Amniotic stem cell (primary cell): ENCODE data around the gene KRTAP10-2.

Experiments
- DNase-seq: peaks from one replicate; lab custom pipeline; 2025; lab: John Stamatoyannopoulos, UW

KRTAP10-2 gene

GRCh38 chr21:44526096-44526997 is 25.0 kb downstream of the KRTAP10-2 start:
- no peak for DNase-seq

DNA sequence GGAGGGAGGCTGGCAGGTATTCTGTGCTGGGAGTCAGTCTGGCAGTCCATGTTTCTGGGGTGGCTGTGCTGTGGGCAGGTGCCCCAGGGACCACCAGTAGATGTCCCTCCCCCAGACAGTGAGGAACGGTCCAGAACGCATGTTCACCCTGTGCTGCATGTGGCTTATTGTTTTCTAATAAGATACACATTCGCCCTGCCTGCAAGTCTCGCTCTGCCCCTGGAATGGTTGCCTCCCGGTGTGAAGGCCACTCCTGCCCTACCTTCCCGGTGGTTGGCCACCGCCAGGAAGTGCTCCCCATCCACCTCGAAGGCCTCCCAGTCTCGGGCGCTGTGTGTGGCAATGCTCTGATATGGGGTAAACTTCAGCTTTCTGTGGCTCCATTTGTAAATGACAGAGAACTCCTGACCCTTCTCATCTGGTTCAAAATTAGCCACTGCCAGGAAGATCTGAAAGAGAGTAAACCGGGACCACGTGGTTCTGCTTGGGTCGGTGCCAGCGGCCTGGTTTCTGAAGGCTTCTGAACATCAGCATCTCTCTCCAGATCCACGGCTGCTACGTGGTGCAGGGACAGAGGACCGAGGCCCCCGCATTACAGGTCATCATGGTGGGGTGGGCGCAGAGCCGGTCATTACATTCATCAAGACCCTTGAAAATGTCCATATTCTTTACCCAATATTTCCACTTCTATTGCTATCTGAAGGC is 25.8 kb downstream of the KRTAP10-2 start:
- no peak for DNase-seq

- no peak for DNase-seq
These were observed 26.6 kb downstream of the KRTAP10-2 start for GRCh38 chr21:44524414-44525371.

- DNase-seq, result no peak
These were observed 27.5 kb downstream of the KRTAP10-2 start for GRCh38 chr21:44523567-44524413.

DNA sequence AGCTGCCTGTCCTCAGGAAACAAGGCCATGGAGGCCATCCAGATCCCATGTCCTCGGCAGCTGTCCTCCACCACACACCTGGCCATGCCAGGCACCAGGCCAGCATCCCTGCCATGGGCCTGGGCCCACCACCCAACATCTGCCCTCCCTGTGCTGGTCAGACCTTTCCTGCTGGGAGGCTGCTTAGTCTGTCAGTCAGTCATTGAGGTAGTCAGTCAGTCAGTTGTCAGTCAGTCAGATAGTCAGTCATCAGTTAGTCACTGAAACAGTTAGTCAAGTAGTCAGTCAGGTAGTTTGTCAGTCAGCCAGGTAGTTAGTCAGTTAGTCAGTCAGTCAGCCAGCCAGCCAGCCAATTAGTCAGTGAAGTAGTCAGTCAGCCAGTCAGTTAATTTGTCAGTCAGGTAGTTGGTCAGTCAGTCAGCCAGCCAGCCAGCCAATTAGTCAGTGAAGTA is 28.5 kb downstream of the KRTAP10-2 start:
- no peak for DNase-seq

- no peak for DNase-seq
These were observed 29.2 kb downstream of the KRTAP10-2 start for GRCh38 chr21:44521928-44522752.

DNA sequence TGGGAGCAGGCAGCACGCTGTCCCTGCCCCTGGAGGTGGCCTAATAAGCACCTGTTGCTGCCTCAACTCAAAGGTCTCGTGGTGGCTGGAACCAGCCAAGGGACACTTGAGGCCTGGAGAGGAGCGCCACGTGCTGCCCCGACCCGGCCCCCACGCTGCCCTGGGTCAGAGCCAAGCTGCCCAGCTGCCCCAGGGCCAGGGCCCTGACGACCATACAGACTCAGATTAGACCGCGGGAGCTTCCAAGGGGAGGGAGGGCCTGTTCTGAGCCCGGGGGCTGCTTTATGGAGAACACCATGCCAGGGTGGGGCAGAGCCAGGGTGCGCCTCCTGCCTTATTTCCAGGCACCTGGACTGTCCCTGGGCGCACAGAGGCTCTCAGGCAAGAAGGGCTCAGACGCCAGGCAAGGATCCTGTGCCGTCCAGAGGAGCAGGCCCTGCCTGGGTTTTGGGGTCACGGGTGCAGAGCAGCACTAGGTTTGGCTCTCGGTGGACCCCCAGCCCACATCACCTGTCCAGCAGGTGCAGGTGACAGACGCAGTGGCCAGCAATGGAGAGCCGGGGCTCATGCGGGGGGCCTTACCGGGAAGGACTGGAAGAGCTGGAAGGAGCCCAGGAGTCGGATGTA is 29.9 kb downstream of the KRTAP10-2 start:
- DNase-seq, result no peak

- DNase-seq, result no peak
These were observed 30.7 kb downstream of the KRTAP10-2 start for GRCh38 chr21:44520326-44521300.

- DNase-seq, result no peak
These were observed 31.7 kb downstream of the KRTAP10-2 start for GRCh38 chr21:44519346-44520325.

- DNase-seq, result no peak
These were observed 32.6 kb downstream of the KRTAP10-2 start for GRCh38 chr21:44518686-44519085.

DNA sequence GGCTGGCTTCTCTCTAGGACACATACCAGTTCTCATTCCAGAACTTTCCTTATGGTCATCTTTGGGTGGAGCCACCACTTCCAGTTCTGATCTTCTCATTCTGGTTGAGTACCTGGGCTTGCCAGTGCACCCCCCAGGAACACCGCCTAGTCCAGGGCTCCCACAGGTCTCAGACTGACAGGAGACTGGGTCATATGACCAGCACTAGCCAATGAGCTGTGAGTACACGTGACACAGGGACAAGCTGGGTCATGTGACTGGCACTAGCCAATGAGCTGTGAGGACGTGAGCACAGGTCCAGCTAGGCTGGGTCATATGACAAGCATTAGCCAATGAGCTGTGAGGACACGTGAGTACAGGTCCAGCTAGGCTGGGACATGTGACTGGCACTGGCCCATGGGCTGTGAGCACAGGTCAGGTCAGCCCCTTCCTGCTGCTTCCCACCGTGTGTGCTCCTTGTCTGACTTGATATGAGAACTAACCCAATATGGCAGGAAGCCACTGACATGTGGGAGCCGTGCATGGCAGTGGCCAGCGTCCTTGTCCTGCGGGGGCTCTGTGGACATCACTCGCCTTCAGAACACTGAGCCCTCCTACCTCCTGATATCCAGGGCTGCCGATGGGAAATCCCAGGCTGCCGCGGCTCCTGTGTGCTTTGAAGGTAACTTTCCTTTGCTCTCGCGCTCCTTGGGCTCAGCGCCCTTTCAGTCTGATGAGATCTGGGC is 34.0 kb downstream of the KRTAP10-2 start:
- no peak for DNase-seq

- no peak for DNase-seq
These were observed 34.5 kb downstream of the KRTAP10-2 start for GRCh38 chr21:44516828-44517174.

DNA sequence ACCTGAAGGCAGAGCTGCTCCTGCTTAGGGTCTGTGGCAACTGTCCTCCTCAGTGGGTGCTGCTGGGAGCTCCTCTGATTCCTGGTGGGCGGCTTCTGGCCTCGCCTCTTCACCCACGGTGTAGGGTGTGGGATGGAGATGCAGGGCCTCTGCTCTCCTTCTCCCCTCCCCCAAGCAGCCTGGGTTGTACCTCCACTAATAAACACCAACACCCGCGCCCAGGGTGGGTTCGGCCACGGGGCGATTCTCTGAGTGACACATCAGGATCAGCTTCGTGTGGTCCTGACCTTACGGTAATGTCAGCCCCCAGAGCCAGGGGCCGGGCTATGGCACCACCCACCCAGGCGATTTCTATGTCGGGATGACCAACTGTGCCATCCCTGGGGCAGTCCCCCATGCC is 35.0 kb downstream of the KRTAP10-2 start:
- no peak for DNase-seq

DNA sequence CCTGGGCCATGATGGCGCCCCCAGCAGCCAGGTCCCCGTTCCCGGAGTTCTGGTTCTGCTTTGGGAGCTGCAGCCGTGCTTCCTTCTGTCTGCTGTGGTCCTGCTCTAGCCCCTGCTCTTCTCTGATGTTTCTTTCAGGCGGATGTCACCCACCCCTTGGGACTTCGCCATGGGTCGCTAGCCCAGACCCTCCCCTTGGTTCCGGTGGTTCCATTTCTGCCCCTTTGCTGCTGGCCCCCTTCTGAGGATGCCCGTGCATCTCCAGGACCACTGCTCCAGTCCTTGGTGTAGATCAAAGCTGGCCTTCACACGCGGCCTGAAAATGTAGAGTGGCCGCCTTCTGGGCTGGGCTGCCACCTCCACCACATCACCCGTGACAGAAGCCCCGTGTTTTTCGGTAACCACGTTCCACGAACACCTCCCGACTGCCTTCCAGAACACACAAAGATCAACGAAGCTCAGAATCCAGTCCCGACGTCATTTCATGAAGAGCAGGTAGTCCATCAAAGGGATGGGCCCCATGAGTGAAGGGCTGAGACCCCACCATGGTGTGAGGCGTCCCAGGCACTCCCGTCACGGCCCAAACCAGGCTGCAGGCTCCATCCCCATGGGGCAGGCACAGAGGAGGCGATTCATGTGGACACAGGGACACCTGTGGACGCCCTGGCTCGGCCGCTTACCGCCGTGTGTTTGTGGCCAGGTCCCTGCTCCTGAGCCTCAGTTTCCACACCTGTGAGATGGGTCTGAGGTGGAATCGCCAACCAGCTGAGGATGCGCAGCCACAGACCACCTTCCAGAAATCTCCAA is 35.7 kb downstream of the KRTAP10-2 start:
- DNase-seq, result no peak

DNA sequence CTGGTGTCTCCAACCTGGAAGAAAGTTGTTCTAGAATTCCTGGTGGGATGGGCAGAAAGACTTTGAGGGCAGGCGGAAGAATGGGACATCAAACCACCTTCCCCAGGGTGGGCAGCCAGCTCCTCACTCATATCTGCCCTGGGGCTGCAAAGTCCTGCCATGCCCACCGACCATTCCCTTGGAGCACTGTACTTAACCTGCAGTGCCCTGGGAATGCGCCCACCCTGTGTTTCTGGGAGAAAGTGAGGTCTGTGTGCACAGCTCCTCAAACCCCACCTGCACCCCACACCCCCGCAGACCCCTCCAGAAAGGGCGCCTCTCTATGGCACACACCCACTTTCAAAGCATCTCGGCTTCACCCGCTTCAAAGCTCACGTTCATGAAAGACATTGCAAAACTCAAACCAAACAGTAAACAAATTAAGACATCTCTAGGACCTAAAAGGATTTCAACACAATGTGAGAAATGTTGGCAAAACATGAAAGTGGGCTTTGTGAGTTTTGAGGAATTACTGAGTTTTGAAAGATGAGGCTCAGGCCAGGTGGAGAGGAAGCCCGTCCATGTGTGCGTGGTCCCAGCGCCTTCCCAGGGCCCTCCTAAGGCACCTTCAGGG is 36.5 kb downstream of the KRTAP10-2 start:
- no peak for DNase-seq

GRCh38 chr21:44514218-44514520 is 37.1 kb downstream of the KRTAP10-2 start:
- no peak for DNase-seq
